Measurements from ENCODE around the gene SYNCRIP.
"Not testable (repeated sequence)": the region's sequence is repeated elsewhere in the genome, so short reads cannot be mapped to it uniquely, and the experiment has no call there.

SYNCRIP gene

DNA sequence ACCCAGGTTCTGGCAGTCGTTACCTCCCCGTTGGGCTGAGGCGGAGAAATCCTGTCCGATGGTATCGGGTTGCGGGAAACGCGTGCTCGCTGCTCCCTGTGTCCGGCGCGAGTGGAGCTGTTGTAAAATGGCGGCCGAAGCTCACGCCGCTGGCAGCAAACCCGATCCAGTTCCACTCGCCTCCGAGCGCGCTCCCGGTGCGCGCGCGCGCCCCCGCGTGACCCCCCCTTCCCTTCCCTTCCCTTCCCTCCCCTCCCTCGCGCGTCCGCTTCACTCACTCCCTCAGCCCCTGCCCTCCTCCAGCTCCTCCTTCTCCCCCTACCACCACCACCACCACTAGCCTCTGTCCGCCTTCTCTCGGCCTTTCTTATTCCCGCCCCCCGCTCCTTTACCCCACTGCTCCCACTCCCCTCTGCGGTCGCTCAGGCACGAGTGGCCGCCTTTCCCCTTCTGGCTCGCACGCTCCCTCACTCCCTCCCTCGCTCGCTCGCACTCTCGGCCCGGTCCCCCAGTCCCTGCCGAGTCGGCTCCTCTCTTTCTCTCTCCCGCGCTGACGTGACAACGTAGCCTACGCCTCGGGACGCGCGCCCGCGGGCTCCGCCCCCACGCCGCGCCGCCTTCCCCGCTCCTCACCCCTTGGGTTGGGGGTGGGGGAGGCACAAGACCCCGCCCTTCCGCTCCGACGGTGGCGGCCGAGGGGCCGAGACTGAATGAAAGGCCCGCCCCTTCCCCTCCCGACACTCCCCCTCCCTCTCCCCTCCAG, at the start of gene SYNCRIP:
SYNCRIP (minus strand) TSS at position 113 of the 763 bp plus-strand sequence. CDS start 1,447 bp downstream, outside the sequence.
- peak; percentile 98 to 99 for DNase-seq

DNA sequence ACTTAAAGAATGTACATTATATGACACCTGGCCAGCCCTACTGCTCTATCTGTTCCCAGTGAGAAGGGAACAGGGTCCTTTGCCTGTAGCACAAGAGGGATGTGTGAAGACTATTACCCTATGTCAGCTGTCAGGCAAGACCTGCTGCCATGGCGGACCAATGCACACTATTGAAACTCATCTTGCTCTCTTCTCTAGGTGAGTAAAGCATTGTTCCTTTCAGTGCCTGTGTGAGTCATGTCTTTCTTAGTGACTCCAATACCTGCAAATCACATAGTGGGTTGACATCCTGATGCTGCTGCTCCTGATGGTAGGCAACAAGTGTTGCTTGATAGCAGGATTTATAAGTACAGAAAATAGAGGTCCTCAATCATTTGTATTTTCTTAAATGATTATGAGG, 48.8 kb upstream of the SYNCRIP start:
- DNase-seq, result no peak

DNA sequence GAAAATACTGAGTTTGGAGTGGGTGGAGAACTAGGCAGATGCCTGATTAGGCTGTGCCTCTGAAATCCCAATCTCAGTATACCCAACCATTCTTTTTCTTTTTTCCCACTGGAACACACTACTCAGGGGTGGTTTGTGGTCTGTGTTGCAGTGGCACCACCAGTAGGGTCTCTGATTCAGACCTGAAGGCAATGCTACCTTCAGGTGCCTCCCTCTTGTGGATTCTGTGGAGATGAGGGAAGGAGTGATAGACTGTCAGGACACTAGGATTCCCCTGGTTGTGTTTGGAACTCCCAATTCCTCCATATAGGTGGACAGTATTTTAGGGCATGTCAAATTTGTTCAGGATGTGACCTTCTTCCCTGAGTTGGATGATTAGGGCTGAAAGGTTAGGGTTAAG, 47.4 kb upstream of the SYNCRIP start:
- no peak for DNase-seq

DNA sequence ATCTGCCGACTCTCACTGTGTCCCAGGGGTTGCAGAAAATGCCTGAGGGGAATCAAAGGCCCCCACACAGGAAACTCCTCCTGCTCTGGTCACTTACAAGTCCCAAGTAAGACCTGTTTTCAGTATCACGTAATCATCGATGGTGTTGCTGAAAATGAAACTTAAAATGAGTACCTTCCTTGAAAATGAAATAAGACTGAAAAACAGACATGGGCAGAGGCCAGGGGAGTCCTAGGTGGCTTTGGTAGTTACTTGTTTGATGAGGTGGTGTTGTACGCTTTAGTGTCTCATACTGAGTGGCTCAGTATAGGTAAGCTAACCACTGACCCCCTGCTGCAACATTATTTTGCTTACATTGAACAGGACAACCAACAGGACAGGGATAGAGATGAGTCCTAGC, 43.0 kb upstream of the SYNCRIP start:
- no peak for DNase-seq

DNA sequence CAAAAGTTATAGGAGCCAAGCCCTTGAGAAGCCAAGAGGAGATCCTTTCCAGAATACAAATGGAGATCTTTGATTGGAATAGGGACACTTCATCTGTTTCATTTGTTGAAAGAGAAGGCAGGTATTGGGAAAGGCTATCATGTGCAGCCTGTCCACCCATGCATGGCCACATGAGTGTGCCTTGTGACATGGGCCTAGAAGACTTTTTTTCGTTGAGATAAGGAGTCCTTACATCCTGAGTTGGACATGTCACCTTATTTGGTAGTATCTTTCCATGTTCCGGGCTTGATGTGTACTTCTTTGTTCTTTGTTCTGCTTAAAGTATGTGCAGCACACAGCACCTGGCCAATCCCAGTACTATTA, 42.1 kb upstream of the SYNCRIP start:
- no peak for DNase-seq

DNA sequence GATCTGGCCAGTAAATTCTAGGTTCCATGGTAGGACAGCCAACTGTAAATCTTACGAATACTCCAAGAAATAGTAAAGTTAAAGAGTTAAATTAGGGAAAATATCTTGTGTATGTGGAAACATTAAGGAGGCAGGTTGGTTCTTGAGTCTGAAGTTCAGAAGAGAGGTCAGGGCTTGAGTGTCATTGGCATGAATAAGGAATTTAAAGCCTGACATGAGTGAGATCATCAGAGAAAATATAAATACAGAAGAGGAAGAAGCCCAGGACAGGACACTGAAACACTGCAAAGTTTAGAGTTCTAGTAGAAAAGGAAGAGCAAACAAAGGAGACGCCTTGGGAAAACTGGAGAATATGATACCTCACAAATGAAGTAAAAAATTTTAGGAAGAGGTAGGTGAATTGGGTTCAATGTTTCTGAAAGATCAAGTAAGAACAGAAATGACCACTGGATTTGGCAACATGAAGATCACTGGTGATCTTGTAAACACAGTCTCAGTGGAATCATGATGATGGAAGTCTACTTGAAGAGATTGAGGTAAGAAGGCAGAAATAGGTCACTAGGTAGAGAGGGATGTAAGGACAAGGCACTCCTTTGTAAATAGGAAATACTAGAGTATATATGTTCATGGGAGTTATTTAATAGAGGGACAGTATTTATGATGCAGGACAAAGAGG, 41.6 kb upstream of the SYNCRIP start:
- no peak for DNase-seq

DNA sequence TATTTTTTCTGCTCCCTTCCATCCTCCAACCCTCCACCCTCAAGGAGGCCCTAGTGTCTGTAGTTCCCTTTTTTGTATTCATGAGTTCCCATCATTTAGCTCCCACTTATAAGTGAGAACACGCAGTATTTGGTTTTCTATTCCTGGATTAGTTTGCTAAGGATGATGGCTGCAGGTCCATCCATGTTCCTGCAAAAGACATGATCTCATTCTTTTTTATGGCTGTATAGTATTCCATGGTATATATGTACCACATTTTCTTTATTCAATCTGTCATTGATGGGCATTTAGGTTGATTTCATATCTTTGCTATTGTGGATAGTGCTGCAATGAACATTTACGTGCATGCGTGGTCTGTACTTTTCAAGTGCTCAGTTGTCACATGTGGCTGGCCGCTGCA, 39.2 kb upstream of the SYNCRIP start:
- not testable (repeated sequence) for DNase-seq

DNA sequence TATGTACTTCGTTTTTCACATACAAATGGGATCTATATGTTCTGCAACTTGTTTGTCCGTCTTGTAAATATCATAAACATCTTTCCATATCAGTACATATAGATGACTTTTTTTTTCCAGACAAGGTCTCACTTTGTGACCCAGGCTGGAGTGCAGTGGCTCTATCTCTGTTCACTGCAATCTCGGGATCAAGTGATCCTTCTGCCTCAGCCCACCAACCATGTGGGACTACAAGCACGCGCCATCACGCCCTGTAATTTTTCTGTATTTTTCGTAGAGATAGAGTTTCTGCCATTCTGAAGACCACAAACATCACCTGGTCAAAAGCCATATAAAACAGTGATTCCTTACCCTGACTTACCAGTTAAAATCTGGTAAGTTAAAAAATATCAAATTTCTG, 37.7 kb upstream of the SYNCRIP start:
- no peak for DNase-seq

DNA sequence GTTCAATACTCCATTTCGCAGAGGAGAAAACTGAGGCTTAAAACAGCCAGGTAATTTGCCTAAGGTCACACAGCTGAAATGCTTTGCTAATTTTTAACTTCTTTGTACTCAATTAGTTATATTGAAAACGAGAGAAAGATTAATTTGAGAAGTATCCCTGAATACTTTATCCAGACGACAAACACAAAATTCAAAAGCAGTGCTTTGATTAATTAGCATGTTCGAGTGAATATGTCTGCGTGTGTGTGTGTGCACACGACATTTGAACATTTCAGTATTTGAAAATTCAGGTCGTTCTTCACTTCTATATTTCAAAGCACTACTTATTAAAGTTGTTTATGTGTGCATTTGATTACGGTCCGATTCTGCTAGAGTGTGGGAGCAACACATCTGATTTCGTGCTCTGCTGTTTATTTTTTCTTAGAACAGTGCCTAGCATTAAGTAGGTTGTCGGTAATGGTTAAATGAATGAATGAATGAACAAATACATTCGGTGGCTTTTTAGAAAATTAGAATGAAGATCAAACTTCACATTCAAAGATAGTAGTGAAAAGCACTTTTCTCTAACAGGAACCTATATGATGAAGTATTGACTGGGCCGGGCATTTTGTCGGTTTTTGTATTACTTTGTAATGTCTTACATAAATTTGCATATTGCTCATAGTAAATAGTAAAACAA, 36.9 kb upstream of the SYNCRIP start:
- no peak for DNase-seq

DNA sequence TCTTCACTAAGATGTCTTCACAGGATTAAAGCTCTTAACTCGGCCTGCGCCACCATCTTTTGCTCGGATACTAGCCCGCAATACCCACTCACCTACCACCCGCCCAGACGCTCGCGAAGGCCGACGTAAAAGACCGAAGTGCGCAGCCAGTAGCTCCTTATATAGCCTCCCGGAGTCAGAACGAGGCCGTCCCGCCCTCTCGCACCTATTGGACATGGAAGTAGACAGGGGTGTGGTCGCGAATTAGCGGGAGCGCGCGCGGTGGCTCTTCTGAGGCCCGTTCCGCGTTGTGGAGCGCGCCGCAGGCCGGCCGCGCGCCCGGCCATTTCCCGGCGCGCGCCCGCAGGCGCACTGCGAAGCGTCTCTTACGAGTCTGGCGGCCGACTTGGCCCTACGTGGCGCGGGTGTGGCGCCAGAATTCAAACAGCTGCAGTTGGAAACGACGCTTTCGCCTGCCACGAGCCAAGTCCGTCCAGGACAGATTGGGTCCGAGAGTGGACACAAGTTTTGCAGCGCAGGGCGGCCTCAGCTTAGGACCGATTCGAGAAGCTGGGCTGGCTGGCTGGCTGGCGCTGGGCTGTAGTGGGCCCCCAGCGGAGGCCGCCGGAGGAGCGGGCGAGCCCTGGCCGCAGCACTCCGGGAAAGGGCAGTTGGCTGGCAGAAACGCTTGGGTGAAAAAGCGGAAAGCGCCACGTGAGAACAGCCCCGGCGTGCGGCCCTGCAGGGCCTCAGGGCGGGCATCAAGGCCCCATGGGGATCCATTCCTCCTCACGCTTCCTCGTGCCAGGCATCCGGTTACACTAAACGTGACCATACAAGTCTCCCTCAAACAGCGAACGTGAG, 36.1 kb upstream of the SYNCRIP start:
- peak; percentile 96 to 97 for DNase-seq

DNA sequence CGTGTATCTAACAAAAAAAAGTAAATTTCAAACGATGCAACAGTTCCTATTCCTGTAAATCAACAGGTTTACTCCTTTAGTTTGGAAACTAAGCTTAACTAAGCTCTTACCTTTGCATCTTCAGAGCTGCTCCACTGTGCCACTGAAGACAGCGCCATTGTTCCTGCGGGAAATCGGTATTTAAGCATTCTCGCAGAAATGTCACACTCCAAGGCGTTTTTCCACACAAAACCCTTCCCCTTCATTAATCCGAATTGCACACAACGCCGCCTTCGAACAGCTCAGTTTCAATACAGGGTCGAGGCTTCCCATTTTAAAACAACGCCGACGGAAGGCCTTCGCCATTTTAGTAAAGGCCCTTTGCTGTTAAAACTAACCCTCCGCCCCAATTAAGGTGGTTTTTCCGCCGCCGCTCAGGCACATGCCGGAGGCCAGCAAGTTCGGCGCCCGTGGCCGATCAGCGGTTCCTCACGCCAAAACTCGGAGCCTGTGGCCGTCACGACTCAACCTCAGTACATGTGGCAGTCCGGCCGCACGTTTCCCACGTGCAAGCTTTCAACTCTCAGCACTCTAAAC, 35.4 kb upstream of the SYNCRIP start:
- no peak for DNase-seq

DNA sequence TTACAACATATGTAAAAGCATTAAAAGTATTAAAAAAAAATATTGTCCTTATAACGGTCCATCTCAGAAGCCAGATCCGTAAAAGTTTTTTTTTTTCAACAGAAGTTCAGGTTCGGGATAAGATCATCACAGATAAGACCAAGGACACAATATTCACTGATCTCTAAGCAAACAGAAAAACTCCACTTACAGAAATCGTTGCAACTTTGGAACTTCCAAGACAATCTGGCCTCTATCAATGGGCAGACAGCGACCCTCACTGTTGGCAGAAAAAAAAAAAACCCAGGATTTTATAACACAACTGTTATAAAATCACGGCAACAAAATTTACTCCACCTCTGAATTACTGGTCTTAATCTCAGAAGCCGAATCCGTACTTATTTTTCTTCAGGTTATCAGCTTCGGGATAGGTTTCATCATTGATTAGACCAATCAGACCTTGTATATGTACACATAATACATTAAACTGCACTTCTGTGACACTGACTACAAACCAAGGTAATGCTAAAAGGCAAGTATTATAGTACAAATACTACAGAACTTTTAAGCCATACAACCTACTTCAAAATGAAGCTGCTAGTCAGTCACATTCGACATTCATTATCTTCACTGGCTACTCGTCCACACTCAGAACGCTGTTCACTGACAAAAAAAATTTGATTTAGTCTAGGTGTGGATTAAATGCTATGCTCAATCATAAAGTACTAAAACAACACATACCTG, 34.7 kb upstream of the SYNCRIP start:
- no peak for DNase-seq

DNA sequence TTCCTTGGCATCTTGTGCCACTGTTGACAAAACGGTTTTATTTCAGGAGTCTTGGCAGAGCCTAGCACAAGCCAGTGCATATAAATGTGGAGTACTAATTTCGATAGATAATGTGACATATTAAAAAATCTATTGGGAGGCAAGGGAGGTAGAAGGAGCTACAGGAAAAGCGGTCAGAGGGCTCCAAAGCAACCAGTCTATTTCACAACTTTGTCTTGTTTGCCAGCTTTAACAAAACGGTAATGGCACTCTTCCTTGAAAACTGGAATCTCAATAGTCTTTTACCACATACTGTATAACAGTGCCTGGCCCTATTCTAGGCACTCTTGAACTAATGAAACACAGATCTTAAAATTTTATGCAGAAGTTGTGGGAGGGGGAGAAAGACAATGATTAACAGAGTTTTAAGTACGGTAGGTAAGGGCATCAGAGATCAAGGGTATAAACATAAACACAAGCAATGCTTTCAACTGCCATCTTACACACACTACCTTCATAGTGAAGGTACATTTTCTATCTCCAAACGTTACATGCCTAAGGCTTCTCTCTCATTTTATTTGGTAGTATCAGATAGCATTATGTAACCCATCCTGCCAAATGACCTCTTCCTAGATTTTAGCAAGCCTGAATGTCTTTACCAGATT, 33.5 kb upstream of the SYNCRIP start:
- no peak for DNase-seq

DNA sequence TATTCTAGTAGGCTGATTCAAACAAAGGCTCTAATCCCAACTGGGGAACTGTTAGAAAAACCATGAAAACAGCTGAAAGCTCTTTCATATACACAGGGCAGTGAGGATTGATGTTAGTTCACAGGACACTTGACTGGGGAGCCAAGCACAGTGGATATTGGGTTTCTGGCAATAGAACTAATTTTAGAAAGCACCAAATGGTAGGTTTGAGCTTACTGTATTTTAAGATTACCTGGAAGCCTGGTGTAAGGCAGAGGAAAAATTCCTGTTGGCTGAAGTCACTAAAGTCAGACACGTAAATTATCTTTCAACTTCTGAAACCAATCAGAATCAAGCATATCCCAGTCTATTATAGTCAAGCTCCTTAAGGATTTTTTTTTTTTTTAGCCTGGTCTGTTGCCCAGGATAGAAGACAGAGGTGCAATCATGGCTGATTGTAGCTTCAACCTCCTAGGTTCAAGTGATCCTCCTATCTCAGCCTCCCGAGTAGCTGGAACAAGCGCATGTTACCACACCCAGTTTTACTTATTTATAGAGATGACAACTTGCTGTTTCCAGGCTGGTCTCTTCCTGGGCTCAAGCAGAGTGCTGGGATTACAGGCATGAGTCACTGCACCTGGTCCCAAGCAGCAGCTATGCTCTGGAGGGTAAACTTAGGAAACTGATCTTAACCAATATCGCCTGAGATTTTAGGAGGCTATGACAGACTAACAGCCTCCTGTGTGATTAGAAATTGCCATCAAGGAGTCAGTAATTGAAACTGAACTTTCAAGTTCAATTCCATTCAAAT, 32.5 kb upstream of the SYNCRIP start:
- DNase-seq, result no peak

DNA sequence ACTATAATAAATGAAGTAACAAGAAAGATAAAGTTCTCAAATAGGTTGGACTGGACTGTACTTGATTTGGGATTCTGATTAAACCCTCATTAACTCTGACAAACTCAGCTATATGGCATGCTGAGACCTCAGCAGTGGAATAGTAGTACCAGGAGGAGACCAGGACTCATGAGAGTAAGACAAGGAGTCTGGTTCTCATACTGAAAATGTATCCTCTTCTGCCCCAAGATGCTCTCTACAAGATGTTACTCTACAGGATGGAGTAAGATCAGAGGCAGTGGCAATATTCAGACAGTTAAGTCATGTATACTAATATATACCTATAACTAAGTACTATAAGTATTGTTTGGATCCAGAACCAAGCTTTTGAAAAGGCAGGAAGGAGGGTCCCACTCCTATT, 31.9 kb upstream of the SYNCRIP start:
- no peak for DNase-seq

DNA sequence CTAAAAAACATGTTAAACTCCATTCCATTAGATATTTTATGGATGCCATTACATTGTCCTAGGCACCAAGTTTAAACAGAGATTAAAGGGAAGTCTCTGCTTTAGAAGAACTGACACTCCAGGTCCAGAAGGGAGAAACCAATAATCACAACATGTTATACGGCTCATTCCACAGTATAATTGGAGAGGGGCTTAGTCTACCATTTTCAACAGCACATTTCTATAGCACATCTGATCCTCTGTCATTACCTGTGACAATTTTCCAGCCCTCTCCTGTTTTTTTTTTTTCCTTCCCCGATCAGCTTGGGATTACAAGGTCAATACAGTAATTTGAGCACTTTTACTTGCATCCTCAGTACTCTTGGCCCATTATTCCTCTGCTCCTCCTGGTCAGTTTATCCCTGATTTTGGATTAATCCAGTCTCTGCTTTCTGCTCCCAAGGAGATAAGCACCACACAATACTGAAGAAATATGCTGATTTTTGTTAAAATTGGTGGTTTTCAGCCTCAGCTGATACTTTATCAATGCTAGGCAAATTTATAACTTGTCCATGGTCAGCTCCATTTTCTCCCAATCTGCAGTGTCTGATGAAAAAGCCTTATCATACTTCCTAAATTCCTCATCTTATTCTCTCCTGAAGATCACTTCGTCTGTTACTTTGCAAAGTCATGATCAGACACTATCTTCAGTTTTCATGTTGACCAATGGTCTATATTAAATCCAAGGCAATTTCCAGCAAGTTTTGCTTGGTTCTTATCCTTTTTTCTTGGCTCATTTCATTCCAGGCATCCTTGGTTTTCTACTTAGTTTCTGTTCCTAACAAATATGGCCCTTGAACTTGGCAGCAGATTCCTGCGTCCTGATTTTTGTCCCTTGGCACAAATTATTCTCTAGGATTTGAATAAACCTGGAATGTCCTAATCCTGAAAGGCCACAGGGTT, 30.8 kb upstream of the SYNCRIP start:
- no peak for DNase-seq

DNA sequence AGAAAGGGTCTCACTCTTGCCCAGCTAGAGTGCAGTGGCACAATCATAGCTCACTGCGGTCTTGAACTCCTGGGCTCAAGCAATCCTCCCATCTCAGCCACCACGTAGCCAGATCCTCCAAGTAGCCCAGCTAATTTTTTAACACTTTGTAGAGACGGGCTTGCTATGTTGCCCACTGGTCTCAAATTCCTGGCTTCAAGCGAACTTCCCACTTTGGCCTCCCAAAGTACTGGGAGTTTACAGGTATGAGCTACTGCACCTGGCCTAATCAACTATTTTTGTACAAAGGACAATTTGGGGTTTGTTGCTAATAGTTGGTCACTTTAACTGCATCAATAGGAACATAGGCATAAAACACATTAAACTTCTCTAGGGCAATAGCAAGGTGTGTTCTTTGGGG, 29.9 kb upstream of the SYNCRIP start:
- no peak for DNase-seq

DNA sequence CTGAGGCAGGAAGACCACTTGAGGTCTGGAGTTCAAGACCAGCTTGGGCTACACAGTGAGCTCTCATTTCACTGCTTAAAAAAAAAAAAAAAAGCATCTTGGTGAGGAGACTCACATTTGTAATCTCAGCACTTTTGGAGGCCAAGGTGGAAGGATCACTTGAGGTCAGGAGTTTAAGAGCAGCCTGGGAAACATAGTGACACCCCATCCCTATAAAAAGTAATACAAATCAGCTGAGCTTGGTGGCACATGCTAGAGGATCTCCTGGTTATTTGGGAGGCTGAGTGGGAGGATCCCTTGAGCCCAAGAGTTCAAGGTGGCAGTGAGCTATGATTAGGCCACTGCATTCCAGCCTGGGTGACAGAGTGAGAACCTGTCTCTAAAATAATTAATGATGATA, 29.4 kb upstream of the SYNCRIP start:
- DNase-seq, result no peak

DNA sequence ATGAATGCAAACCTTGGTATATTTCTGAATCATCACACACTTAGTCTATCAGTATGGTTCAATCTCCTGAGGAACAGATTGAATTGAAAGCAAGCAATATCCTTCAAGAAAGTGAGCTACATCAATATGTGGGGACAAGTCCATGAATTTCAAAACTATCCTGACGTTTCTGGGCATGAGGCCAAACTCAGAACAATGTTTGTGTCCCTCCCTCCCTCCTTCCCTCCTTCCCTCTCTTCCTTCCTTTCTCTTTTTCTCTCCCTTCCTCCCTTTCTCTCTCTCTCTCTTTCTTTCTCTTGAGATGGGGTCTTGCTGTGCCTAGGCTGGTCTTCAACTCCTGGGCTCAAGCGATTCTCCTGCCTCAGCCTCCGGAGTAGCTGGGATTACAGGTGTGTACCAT, 27.9 kb upstream of the SYNCRIP start:
- DNase-seq, result no peak

Measured in stimulated activated CD4-positive, alpha-beta T cell treated with anti-CD3 and anti-CD28 coated beads, Interleukin-2, amount 100 ng/mL, for 24 hours (primary cell).